WTC11 (cell line): ENCODE results near the gene ARSB.

Experiments
- ARID4B ChIP-seq: sonication (generic); formaldehyde crosslinking; IDR thresholded peaks from 2 replicates; pipeline ENCODE4 v1.8.0; 2023; ENCODE audit warnings: missing genetic modification reagents, mild to moderate bottlenecking, borderline replicate concordance
- CTCF ChIP-seq: fragments of 200-600 bp; IDR thresholded peaks from 2 replicates; pipeline ENCODE4 v1.8.0; 2022; ENCODE audit warnings: antibody characterized with exemption
- E2F4 ChIP-seq: sonication (generic); formaldehyde crosslinking; IDR thresholded peaks from 2 replicates; pipeline ENCODE4 v1.8.1; 2022; ENCODE audit warnings: low read depth, mild to moderate bottlenecking, moderate library complexity, missing genetic modification reagents, borderline replicate concordance
- ELF4 ChIP-seq: sonication (generic); formaldehyde crosslinking; IDR thresholded peaks from 2 replicates; pipeline ENCODE4 v1.8.1; 2022; ENCODE audit warnings: low read depth, mild to moderate bottlenecking, moderate library complexity, missing genetic modification reagents
- ESRRA ChIP-seq: sonication (generic); formaldehyde crosslinking; IDR thresholded peaks from 2 replicates; pipeline ENCODE4 v1.8.1; 2022; ENCODE audit warnings: mild to moderate bottlenecking, missing genetic modification reagents, borderline replicate concordance
- MAX ChIP-seq: sonication (generic); formaldehyde crosslinking; IDR thresholded peaks from 2 replicates; pipeline ENCODE4 v1.8.0; 2022; ENCODE audit warnings: mild to moderate bottlenecking, missing genetic modification reagents
- NFYB ChIP-seq: sonication (generic); formaldehyde crosslinking; conservative IDR thresholded peaks from 2 replicates; pipeline ENCODE4 v1.8.0; 2022; ENCODE audit warnings: low read depth, missing genetic modification reagents
- NR3C1 ChIP-seq: sonication (generic); formaldehyde crosslinking; conservative IDR thresholded peaks from 2 replicates; pipeline ENCODE4 v1.8.1; 2023; ENCODE audit warnings: low read depth, mild to moderate bottlenecking, missing genetic modification reagents
- OVOL2 ChIP-seq: fragments of 250-450 bp; sonication (Bioruptor Pico); IDR thresholded peaks from 2 replicates; pipeline ENCODE4 v1.9.0; 2021; ENCODE audit warnings: mild to moderate bottlenecking, borderline replicate concordance
- ZNF121 ChIP-seq: sonication (generic); formaldehyde crosslinking; IDR thresholded peaks from 2 replicates; pipeline ENCODE4 v1.8.0; 2023; ENCODE audit warnings: missing genetic modification reagents
- ZNF416 ChIP-seq: fragments of 250-450 bp; sonication (Bioruptor Pico); IDR thresholded peaks from 2 replicates; pipeline ENCODE4 v1.9.0; 2021; ENCODE audit warnings: mild to moderate bottlenecking, inconsistent platforms

GRCh38 chr5:79007872-79008271 is 22.8 kb upstream of the ARSB start:
- no peak for TF ChIP-seq MAX
- no peak for TF ChIP-seq CTCF
- TF ChIP-seq ARID4B (CRISPR knock-in tag) = no peak
- no peak for TF ChIP-seq NR3C1 (CRISPR knock-in tag)
- TF ChIP-seq ELF4 (CRISPR knock-in tag) = no peak
- no peak for TF ChIP-seq ESRRA
- no peak for TF ChIP-seq ZNF416 (CRISPR knock-in tag)
- no peak for TF ChIP-seq ZNF121 (CRISPR knock-in tag)
- no peak for TF ChIP-seq NFYB (CRISPR knock-in tag)
- no peak for TF ChIP-seq OVOL2 (CRISPR knock-in tag)
- TF ChIP-seq E2F4 = no peak
